SK-N-MC (cell line): ENCODE data around the gene P4HTM.

Experiments
- FOXP2 ChIP-seq: optimal IDR thresholded peaks from 2 replicates; pipeline ENCODE3; 2011; ENCODE audit warnings: mild to moderate bottlenecking, moderate library complexity; ENCODE audit not compliant: insufficient read depth; ENCODE audit errors: extremely low read length, control extremely low read depth
- POLR2AphosphoS5 ChIP-seq: IDR thresholded peaks from 2 replicates; pipeline ENCODE4 v1.6.1; 2012; ENCODE audit warnings: mild to moderate bottlenecking, low read depth, low read length, borderline replicate concordance

DNA sequence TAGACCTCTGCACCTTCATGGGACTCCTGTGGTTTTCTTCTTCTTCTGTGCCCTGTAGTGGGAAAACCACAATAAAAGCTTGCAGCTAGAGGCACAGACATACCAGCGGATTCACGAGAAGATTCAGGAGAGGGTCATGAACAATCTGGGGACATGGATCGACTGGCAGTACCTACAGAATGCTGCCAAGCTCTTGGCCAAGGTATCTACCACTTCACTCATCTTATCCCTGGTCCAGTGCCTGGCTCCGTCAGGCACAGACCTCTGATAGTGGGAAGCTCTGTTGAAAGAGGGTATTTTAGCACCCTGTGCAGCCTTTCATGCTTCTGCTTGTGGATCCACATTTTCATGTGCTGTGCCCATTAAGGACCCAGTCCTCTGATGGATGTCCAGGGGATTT, 9.7 kb upstream of the P4HTM start:
- TF ChIP-seq POLR2AphosphoS5 = no peak
- no peak for TF ChIP-seq FOXP2
